ENCODE results near the gene BCS1L.

DNA sequence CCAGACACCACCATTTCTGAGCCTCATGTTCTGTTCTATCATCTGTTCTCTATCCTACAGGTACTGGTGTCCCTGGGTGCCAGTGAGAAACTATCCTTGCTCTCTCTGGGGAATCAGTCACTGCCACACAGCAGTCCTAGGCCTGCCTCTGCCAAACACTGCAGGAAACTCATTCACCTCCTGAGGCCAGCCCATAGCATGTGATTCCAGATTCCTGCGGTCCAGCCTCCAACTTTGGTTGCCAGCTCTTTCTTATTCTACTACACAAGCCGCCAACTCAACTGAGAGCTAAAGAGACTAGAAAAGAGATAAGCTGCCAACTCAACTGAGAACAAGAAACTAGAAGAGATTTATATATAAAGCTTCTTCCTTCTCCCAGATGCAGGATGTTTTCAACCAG, 42.3 kb downstream of the BCS1L start:
- no peak for TF ChIP-seq POLR2A (IDR thresholded peaks at IDR 0.05)
- TF ChIP-seq, protein P1, sequence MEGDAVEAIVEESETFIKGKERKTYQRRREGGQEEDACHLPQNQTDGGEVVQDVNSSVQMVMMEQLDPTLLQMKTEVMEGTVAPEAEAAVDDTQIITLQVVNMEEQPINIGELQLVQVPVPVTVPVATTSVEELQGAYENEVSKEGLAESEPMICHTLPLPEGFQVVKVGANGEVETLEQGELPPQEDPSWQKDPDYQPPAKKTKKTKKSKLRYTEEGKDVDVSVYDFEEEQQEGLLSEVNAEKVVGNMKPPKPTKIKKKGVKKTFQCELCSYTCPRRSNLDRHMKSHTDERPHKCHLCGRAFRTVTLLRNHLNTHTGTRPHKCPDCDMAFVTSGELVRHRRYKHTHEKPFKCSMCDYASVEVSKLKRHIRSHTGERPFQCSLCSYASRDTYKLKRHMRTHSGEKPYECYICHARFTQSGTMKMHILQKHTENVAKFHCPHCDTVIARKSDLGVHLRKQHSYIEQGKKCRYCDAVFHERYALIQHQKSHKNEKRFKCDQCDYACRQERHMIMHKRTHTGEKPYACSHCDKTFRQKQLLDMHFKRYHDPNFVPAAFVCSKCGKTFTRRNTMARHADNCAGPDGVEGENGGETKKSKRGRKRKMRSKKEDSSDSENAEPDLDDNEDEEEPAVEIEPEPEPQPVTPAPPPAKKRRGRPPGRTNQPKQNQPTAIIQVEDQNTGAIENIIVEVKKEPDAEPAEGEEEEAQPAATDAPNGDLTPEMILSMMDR (IDR thresholded peaks at IDR 0.05) = no peak

All from heart left ventricle (tissue), 13 donors.